ENCODE results near the gene TMEM50B. TPM values are rescaled to one million over a fixed set of nuclear protein-coding genes. Genes with fewer than 3 reads are reported as not detected.
"Not testable (repeated sequence)": the region's sequence is repeated elsewhere in the genome, so short reads cannot be mapped to it uniquely, and the experiment has no call there.

The TMEM50B gene
- polyA plus RNA-seq, 2 of the 4 experiments (the other 2 are of a cell fraction): 11.1 to 19.4 TPM

DNA sequence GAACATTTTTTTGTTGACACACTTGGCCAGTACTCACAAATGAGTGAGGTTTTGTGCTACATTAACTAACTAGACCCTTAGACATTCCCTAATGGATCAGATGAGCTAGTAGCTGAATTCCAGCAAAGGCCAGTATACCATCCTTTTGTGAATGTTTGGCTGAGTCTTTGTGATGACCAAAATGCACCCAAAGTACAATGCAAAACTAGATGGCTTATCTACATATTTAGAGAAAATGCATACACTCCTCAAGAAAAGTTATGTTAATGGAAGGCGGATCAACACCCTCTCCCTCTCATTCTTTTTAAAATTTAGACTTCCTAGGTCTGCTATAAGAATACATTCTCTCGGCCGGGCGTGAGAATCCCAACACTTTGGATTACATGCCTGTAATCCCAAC, 31.9 kb upstream of the TMEM50B start (continued):
- TF ChIP-seq CTCF (IDR thresholded peaks at IDR 0.05) (no peak), RARB (CRISPR knock-in tag; IDR thresholded peaks at IDR 0.05) (no peak), ZC3H11A (IDR thresholded peaks at IDR 0.05) (no peak)

- no peak for TF ChIP-seq BCL3 (IDR thresholded peaks at IDR 0.05)
- TF ChIP-seq TFCP2L1 (CRISPR knock-in tag; IDR thresholded peaks at IDR 0.05): no peak
- TF ChIP-seq MYC (IDR thresholded peaks at IDR 0.05; ENCODE audit: borderline replicate concordance, low read length): no peak
- no peak for TF ChIP-seq TP53 (CRISPR knock-in tag; IDR thresholded peaks at IDR 0.05)
- TF ChIP-seq, protein P1, sequence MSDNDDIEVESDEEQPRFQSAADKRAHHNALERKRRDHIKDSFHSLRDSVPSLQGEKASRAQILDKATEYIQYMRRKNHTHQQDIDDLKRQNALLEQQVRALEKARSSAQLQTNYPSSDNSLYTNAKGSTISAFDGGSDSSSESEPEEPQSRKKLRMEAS (IDR thresholded peaks at IDR 0.05): no peak
- no peak for TF ChIP-seq JUN (IDR thresholded peaks at IDR 0.05)
- TF ChIP-seq RFX5 (IDR thresholded peaks at IDR 0.05): no peak
- TF ChIP-seq EP300 (IDR thresholded peaks at IDR 0.05): no peak
- TF ChIP-seq HOXA7 (CRISPR knock-in tag; IDR thresholded peaks at IDR 0.05): no peak
- TF ChIP-seq EHMT2 (IDR thresholded peaks at IDR 0.05; ENCODE audit: low read depth): no peak
- TF ChIP-seq, protein P2, sequence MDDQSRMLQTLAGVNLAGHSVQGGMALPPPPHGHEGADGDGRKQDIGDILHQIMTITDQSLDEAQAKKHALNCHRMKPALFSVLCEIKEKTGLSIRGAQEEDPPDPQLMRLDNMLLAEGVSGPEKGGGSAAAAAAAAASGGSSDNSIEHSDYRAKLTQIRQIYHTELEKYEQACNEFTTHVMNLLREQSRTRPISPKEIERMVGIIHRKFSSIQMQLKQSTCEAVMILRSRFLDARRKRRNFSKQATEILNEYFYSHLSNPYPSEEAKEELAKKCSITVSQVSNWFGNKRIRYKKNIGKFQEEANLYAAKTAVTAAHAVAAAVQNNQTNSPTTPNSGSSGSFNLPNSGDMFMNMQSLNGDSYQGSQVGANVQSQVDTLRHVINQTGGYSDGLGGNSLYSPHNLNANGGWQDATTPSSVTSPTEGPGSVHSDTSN (IDR thresholded peaks at IDR 0.05): no peak
- no peak for TF ChIP-seq ATOH8 (CRISPR knock-in tag; IDR thresholded peaks at IDR 0.05; ENCODE audit: low read depth)
- TF ChIP-seq, protein P3, sequence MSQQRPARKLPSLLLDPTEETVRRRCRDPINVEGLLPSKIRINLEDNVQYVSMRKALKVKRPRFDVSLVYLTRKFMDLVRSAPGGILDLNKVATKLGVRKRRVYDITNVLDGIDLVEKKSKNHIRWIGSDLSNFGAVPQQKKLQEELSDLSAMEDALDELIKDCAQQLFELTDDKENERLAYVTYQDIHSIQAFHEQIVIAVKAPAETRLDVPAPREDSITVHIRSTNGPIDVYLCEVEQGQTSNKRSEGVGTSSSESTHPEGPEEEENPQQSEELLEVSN (IDR thresholded peaks at IDR 0.05; ENCODE audit: borderline replicate concordance, low read depth): no peak
- no peak for TF ChIP-seq RAD21 (conservative IDR thresholded peaks at IDR 0.05 in 1 of 2, IDR thresholded peaks at IDR 0.05 in 1 of 2)
- TF ChIP-seq NR3C1 (IDR thresholded peaks at IDR 0.05): no peak
- no peak for TF ChIP-seq HES2 (IDR thresholded peaks at IDR 0.05)
- no peak for TF ChIP-seq MAZ (IDR thresholded peaks at IDR 0.05; ENCODE audit: borderline replicate concordance, low read depth, low read length)
- TF ChIP-seq USF2 (IDR thresholded peaks at IDR 0.05): no peak
- no peak for TF ChIP-seq RNF2 (IDR thresholded peaks at IDR 0.05; ENCODE audit: borderline replicate concordance, low read depth)
- DNase-seq (ENCODE audit: low read depth in 1 of 2, low spot score in 1 of 2) (no peak), FAIRE-seq (no peak), ATAC-seq (no peak)
- Histone ChIP-seq H3K4me2 (no peak overlapping the region), H3K4me1 (no peaks in the 10 kb centered on the region), H3K4me3 (no peak overlapping the region), H3K9me3 (no peaks in the 10 kb centered on the region), H3K27ac (no peak overlapping the region)
- POLR2A ChIA-PET: no interaction called here
- 95% methylated on average over 8 of the region's 8 CpGs for WGBS (ENCODE audit: missing lambda C conversion rate)
- CTCF ChIA-PET: no interaction called here
Observed at GRCh38 chr21:33510826-33511225, 31.1 kb upstream of the TMEM50B start.

DNA sequence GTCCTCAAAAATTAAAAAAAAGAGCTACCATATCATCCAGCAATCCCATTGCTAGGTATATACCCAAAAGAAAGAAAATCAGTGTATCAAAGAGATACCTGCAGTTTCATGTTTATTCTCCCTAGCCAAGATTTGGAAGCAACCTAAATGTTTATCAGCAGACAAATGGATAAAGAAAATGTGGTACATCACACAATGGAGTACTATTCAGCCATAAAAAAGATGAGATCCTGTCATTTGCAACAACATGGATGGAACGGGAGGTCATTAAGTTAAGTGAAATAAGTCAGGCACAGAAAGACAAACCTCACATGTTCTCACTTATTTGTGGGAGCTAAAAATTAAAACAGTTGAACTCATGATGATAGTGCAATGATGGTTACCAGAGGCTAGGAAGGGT, 27.2 kb upstream of the TMEM50B start:
- H3K4me1 ChIP-seq; POLR2A ChIA-PET; H3K4me2 ChIP-seq; H3K27ac ChIP-seq; DNase-seq (ENCODE audit: low read depth in 1 of 2, low spot score in 1 of 2); ATAC-seq; H3K9me3 ChIP-seq; H3K4me3 ChIP-seq; FAIRE-seq: not testable (repeated sequence)
- CTCF ChIA-PET: interaction anchor here (1.4 kb wide), 1 partner anchor 27 kb away, joined by 4 read pairs; the partner anchor contains the start of gene TMEM50B
- WGBS (ENCODE audit: missing lambda C conversion rate): 96% methylated on average over 1 of the region's 1 CpG

All from A549 (cell line).